Superior temporal gyrus (tissue), 1 donor: ENCODE data around the gene CFAP206.

Source experiments
- DNase-seq: peaks from one replicate; pipeline ENCODE4 v3.0.0-alpha.2; 2016; ENCODE audit errors: extremely low spot score

Gene CFAP206, protein sequence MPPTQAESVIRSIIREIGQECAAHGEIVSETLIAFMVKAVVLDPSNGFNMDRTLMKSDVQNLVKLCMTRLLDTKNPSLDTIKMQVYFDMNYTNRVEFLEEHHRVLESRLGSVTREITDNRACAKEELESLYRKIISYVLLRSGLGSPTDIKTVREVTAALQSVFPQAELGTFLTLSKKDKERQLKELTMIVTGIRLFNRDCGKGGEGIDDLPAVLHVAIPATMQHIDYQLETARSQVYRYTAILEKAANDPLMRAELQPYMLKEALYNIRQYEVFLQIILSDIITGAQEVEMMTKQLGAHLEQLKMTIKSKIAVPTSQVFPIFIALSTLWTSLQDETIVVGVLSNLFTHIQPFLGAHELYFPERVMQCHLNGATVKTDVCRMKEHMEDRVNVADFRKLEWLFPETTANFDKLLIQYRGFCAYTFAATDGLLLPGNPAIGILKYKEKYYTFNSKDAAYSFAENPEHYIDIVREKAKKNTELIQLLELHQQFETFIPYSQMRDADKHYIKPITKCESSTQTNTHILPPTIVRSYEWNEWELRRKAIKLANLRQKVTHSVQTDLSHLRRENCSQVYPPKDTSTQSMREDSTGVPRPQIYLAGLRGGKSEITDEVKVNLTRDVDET

DNA sequence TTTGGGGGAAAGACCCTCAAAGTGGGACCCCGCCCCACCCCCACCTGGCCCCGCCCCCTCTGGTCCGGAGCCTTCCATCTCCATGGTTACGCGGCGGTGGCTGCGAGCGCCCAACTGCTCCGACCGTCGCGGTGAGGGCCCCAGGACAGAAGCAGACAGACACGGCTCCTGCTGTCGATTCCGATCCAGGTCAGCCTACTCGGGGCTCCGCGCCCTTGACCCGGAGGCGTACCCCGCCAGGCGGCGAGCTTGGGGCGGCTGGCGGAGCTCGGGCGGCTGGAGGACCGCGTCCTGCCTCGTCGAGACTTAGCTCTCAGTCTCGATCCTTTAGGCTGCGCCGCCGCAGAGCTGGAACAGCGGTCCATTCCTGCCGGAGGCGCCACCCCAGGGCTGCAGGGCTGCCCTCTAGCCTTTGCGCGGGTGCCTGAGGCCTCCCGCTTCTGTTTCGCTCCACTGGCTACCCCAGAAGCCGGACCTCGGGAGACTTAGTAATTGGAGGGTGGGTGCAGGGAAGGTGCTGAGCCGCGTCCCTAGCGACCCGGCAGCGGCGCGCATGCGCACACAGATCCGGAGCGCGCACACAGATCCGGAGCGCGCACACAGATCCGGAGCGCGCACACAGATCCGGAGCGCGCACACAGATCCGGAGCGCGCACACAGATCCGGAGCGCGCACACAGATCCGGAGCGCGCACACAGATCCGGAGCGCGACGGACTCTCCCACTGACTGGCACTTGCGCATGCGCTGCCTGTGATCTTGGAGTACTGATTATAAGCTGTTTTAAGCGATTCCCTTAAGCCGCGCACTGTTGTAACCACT, at the start of gene CFAP206:
Gene CFAP206 (plus strand): TSS at position 72 of the 820 bp plus-strand sequence. CDS start 1,868 bp downstream, outside the sequence.
- DNase-seq = peak; percentile 79

DNA sequence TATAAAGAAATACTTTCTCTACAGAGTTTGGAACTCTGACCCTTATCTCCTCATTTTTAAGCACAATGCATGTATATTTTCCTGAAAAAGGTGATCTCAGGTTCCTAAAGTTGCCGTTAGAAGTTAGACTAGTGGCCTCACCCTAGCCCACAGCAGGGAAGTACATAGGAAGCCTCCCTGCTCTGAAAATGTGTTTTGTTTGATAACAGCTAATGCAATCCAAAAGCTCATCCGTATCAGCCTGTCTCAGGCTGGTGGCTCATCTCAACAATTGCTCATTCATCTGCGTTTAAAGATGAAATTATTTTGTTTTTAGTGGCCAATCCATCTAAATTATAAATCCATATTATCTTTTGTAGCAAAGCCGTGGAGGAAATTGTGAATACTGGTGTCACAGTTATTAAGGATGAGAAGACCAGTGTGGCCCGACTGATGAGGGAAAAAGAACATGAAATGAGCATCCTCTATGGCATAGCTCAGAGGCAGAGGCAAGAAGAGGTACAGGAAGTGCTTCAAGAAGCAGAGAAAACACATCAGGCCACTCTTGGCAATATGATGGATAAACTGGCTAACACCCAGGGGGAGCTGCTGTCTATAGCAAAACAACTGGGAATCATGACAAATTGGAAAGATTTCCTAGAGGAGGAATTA, 43.0 kb upstream of the CFAP206 start:
- DNase-seq = no peak

DNA sequence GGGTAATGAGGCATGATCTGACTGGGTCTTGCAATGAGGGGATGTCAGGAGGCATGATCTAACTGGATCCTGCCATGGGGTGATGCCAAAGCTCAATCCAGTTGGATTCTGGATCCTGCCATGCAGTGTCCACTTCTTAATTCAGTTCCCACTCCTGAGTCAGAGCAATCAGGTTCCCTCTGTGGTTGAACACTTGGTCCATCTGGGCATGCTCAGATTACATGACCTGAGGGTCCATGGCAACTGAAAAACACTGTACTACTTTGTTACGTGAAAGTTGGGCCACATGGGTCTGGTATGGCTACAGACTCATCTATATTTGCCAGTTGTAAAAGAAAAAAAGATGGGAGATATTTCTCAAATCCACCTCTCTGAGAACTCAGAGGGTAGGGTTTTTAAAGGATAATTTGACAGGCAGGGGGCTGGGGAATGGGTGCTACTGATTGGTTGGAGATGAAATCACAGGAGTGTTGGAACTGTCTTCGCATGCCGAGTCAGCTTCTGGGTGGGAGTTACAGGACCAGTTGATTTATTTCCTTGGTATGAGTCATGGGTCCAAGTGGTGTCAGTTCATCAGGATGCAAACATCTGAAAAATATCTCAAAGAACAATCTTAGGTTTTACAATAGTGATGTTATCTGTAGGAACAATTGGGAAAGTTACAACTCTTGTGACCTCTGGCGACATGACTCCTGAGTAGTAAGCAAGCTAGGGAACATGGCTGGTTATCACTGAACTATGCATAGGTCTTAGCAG, 41.5 kb upstream of the CFAP206 start:
- no peak for DNase-seq

DNA sequence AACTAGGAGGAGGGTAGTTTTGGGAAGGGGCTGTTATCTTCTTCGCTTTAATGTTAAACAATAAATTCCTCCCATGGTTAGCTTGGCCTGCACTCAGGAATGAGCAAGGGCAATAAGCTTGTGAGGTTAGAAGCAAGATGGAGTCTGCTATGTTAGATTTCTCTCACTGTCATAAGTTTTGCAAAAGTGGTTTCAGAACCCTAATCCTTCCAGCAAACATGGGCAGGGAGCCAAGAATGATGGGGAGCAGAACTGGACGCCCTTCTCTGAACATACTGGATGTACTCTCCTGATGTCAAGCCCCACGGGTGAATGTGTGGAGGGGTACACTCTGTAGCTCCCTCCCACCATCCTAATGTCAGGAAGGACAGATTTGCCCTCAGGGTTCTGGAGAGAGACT, 40.9 kb upstream of the CFAP206 start:
- no peak for DNase-seq

DNA sequence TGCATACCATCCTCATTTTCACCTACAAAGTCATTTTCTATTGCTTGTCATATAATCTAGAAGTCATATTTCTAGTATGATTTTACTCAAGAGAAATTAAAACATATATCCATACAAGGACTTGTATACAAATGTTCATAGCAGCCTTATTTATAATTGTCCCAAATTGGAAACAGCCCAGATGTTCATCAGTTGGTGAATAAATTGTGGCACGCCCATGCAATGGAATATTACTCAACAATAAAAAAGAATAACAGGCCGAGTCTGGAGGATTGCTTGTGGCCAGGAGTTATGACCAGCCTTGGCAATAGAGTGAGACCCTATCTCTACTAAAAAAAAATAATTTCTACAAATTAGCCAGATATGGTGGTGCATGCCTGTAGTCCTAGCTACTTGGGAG, 34.4 kb upstream of the CFAP206 start:
- no peak for DNase-seq

DNA sequence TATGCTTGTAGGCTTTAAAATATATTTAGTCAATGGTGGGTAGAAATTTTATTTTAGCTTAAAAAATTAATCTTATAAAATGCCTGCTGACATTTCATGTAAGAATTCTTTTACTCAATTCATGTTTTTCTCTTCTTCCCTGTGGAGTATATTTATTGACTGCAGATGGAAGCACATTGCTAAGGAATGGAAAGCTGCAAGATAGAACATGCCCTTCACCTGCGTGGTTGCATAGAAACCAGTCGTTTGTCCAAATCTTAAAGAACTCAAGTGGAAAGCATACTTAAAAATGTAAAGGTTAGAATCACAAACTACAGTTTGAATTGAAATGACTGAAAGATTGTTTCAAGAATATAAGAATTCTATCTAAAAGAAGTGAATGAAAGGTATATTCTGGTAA, 32.5 kb upstream of the CFAP206 start:
- DNase-seq = no peak

DNA sequence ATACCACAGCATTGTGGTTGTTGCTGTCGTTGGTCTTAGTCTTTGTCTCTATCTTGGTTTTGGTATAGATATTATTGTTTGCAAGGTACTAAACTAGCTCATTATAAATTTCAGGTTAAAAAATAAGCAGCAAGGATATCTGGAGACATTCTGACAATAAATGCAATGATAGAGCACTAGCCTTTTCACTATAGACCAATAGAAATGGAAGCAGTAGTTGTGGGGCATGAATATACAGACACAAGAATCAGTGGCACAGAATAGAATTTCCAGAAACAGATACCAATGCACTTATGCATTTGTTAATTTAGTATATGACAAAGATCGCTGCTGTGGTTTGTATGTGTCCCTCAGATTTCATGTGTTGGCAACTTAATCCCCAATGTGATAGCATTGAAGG, 31.1 kb upstream of the CFAP206 start:
- no peak for DNase-seq

DNA sequence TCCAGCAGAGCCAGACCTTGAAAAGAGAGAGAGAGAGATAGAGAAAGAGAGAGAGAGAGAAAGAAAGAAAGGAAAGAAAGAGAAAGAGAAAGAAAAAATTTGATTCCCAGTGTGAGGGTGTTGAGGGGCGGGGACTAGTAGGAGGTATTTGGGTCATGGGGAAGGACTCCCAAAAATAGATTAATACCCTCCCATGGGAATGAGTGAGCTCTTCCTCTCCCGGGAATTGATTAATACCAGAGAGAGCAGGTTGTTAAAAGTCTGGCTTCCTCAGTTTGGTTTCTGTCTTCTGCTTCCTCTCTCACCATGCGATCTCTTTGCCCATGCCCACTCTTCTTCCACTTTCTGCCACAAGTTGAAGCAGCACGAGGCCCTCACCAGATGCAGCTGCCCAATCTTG, 28.8 kb upstream of the CFAP206 start:
- DNase-seq = no peak

DNA sequence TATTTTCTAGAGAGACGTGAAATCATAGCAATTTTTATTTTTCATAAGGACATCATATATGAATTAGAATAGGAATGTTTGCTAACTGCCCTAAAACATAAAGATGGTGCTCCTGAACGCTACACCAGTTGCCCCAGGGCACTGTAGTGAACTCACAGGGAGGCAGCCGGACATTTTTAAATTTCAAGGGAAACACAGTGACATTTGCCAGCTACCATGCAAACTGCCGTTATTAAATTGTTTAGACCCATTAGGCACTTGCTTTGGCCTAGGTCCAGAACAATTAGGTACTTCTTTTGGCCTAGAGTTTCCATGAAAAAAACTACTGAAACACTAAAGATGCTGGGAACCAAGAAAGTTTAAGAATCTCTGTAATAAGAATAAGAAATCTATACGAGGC, 24.9 kb upstream of the CFAP206 start:
- DNase-seq = no peak

DNA sequence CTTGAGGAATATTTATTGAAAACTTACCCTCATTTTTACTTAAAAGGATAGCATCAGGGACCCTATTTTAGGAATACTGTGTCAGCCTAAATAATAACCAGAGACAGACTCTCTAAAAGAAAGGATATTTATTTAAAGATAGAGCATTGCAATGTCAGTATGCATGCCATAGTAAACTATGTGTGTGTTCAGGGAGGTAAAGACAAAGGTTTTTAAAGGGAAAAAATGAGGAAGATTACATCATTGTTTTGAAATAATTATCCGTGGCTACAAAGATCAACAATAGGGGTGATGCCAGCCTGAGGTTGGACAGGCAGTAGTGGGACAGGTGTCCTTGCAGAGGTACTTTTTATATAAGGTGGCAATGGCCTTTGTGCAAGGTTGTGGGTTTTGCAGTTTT, 23.7 kb upstream of the CFAP206 start:
- DNase-seq = no peak

DNA sequence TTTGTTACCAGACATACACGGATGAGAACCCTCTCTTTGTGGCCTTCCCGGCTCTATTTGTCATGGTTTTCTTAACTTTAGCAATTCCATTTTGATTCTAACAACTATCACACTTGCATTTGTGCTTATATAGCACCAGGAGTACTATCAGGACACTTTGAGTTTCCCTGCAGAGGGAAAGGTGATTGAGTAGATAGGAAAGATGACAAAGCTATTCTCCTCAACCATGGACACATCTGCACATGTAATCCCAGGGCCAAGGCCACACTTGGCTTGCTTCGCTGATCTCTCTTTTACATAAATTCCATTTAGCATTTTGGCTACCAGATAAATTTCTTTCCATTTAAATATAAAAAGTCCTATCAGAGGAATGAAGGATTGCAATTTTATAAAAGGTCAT, 23.3 kb upstream of the CFAP206 start:
- no peak for DNase-seq

DNA sequence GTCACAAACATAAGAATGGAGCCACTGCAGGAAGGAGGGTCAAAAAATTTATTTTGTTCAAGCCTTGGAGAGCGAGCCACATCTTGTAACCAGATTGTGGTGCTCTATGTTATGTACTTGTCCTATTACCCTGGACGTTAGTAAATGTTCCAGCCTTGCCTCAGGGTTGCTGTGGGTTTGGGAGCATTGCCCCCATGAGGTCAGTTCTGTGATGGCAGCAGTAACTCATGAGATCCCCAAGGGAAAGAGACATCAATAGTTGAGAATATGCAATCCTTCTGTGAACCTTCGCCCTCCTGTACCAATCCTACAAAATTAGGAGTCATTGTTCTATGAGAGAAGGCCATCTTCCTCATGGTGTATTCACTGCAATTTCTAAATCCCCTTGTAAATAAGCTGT, 16.4 kb upstream of the CFAP206 start:
- DNase-seq = peak; percentile 22

DNA sequence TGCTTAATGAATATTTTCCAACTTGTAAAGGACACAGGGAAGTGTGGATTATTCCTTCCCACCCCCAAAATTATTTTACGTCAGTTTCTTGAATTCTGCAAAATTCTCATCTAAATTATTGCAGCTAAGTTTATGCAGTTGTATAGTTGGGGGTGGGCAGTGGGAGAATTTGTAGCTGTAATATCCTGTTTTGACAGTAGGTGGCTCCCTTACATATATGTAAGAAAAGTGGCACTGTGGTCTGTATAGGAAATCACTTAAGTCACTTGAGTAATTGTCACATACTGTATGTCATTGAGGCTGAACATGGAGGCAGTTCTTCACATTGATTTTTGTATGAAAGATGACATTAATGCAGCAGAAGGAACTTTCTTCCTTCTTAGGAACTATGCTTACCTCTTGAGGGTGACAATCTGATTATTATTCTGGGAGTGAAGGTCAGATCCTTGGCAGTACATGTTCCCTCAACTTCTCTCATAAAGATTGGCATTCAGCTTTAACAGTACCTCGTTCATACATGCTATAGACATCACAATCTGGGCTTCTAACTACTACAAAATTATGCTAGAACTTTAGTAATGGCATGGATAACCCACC, 14.6 kb upstream of the CFAP206 start:
- DNase-seq = peak; percentile 91

DNA sequence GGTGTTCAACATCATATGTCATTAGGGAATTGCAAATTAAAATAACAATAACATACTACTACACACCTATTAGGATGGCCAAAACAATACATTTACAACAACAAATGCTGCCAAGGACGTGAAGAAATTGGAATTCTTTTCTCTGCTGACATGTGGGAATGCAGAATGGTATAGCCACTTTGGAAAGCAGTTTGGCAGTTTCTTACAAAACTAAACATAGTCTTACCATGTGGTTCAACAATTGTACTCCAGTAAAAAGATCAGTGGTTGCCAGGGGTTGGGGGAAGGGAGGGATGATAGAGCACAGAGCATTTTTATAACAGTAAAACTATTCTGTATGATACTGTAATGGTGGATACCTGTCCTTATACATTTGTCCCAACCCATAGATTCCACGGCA, 12.3 kb upstream of the CFAP206 start:
- no peak for DNase-seq

DNA sequence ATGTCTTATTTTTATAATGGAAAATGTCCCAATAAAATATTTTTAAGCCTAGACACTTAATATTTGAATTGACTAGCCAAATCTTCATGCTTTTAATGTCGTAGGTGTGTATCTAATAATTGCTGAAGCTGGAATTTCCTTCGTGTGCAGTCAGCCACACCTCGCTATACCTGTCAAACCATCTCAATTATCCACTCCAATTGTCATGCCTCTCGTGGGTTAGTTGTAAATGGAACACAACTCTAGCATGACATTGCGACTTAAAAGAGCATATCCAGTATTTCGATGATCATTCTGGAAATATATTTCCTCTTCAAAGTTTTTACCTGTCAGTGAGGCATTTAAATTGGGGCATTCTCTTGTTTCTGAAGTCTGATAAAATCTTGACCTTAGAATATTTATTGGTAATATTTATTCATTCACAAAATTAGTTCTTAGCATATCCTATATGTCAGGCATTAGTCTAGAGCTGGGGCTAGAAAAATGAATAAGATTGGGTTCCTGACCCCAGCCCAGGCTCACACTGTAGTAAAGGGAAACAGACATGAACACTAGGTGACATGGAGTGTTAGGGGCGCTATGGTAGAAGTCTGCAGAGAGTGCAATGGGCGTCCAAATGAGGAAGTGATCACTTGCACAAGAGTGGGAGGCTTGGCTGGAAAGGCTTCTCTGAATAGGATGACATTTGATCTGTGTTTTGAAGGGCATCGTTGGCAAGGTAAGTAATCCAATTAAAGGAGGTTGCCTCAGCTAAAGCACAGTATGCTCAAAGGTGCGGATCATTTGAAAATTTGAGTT, 11.0 kb upstream of the CFAP206 start:
- DNase-seq = no peak

DNA sequence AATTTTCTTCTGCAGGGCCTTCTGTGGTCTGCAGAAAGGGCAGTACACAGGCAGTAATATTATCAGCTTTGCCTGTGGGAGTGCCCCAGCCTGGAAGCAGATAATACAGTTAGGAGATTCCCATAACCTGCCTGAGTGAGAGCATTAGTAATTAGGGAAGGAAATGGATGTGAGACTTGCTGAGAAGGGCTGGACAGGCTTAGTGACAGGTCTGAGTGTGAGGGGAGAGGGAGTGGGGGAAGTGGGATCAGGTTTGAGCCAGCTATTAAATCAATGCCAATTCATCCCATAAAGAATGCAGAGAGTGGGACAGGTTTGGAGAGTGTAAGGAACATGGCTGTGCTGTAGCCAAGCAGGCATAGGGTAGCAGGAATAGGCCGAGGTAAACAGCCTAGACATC, 10.1 kb upstream of the CFAP206 start:
- no peak for DNase-seq

DNA sequence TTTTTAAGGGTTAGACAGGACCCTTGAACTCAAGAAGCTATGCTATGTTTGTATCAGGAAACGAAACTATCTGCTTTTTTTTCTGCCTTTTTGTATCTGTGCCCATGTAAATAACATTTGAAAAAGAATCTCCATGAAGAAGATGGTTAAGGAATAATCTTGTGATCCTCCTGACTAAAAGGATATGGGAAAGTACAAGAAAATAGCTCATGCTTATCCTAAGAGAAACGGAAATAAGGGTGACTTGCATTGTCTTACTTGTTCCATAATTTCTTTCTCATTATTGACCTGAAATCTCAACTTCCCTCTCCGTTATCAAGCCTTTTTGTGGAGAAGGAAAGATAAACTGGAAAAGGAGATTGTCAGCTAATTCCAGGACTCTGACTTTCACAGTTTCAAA, 5.9 kb upstream of the CFAP206 start:
- DNase-seq = no peak

DNA sequence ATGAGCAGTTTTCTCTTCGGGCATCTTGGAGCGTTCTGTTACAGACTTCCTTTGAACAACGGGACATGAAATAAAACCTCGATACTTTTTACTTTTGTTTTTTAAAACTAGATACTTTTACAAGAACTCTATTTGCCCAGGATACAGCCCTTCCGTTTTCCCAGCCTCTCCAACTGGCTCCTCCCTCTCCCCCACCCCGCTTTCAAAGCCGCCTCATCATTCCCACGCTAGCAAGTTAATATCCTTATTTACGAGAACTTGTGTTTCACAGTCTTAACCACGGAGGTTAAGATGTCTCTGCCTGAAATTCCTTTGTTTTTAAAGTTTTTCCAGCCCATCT, 241 bp upstream of the CFAP206 start:
- DNase-seq = no peak

DNA sequence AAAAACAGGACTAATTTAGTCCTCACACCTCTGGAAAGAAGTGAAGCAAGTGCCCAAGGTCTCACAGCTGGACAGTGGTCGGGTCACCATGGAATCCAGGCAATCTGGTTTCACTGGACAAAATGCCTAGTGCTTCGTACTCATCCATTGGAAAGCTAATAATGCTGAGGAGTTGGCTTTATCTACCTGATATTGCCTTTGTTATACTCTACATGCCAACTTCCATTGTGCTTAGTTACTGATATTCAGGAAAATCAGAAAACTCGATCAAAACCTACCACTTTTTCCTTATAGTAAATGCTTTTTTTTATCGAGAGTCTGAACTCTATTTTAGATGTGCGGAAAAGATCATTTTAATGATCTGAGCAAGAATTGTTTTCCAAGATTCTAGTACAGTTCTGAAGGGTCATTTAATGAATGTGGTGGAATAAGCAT, 966 bp downstream of the CFAP206 start:
- peak; percentile 88 for DNase-seq

DNA sequence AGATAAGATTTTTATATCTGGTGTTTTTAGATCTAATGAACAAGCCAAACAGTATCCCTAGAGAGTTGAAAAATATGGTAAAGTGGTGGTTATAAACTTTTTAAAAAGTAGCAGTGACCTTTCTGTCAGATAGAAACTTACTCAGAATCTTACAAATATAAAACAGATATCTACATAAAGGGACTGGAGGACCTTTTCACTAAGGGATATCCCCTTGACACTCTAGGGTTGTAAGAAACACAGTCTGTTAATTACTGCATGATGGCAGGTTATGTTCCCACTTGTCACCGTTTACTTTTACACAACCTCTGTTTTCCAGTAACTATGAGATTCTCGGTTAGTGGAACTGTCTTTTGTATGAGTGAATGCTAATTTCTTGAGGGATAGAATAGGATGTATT, 11.5 kb downstream of the CFAP206 start:
- no peak for DNase-seq
